Transverse colon (tissue), 4 donors: ENCODE data around the gene PKMYT1. TPM values are rescaled to one million over a fixed set of nuclear protein-coding genes. Genes with fewer than 3 reads are reported as not detected.

Experiments
- DNase-seq: peaks from one replicate; pipeline ENCODE4 v3.0.0-alpha.2; 2019
- H3K27ac ChIP-seq, 4 donors: fragments of 200-600 bp; sonication (generic); 2 replicates each; pipeline ENCODE4 v1.5.1; 2016 to 2018; ENCODE audit warnings: inconsistent platforms in 4 of 4
- H3K27me3 ChIP-seq: fragments of 200-600 bp; sonication (generic); 2 replicates; pipeline ENCODE4 v1.5.1; 2017; ENCODE audit warnings: inconsistent platforms
- H3K36me3 ChIP-seq, 4 donors: fragments of 200-600 bp; sonication (generic); 2 replicates each; pipeline ENCODE4 v1.5.1; 2017 to 2019; ENCODE audit warnings: inconsistent platforms in 4 of 4
- H3K4me1 ChIP-seq, 4 donors: fragments of 200-600 bp; sonication (generic); 2 replicates each; pipeline ENCODE4 v1.5.1; 2017 to 2020; ENCODE audit warnings: inconsistent platforms in 4 of 4
- H3K4me3 ChIP-seq, 4 donors: fragments of 200-600 bp; sonication (generic); 1 replicate in 1 of 4; 2 replicates in 3 of 4; pipeline versions ENCODE4 v1.5.1 to v1.6.1; 2017 to 2019; ENCODE audit warnings: inconsistent platforms in 4 of 4
- H3K9me3 ChIP-seq, 2 donors: fragments of 200-600 bp; sonication (generic); 2 replicates each; pipeline ENCODE4 v1.5.1; 2017 to 2019; ENCODE audit warnings: inconsistent platforms in 2 of 2
- EP300 ChIP-seq: sonication (generic); formaldehyde crosslinking; IDR thresholded peaks from one replicate; pipeline ENCODE4 v1.6.1; 2017; ENCODE audit warnings: antibody characterized with exemption, low read depth
- POLR2A ChIP-seq: fragments of 450-650 bp; IDR thresholded peaks from one replicate; pipeline ENCODE4 v1.6.1; 2016; ENCODE audit warnings: antibody characterized with exemption, mild to moderate bottlenecking, moderate library complexity
- POLR2AphosphoS5 ChIP-seq, 3 donors: sonication (generic); formaldehyde crosslinking; IDR thresholded peaks; one replicate each; pipeline ENCODE4 v1.6.1; 2016; ENCODE audit warnings: antibody characterized with exemption in 3 of 3
- WGBS, 2 donors: methylation state at CpG; one replicate each; pipeline ENCODE4 v1.1.5; 2018; ENCODE audit warnings: low coverage in 1 of 2; 5-methylcytosine and 5-hydroxymethylcytosine counted together
- in situ Hi-C, 4 donors: fragments of 200-750 bp; cut with MboI; loops; one replicate each; pipeline versions ENCODE4 v1.15.0 to v1.15.1; 2017; ENCODE audit warnings: low sequenced_read_pairs in 3 of 4, low pct_ligation_motif_present in 1 of 4, low pct_unique_long_range_greater_than_20kb in 1 of 4
- intact Hi-C: fragments of 100-400 bp; cut with DNase I; formaldehyde crosslinking; loops from one replicate; pipeline ENCODE4 v1.15.1; 2023; ENCODE audit warnings: low total_unique reads
- total RNA-seq, 4 donors: library from RNA; depleted of rRNA; stranded (reverse); fragments of >200 nt; gene quantifications; one replicate each; pipeline ENCODE4 v1.1.0, GENCODE V29; 2016
- TF ChIP-seq, protein P1 (sequence below), 5 experiments: fragments of 200-600 bp in 3 of 5; fragments of 450-650 bp in 2 of 5; sonication (generic) in 3 of 5; IDR thresholded peaks; 1 replicate in 2 of 5; 2 replicates in 3 of 5; pipeline ENCODE4 v1.5.1; 2016 to 2017; ENCODE audit warnings: antibody characterized with exemption in 5 of 5, inconsistent platforms in 3 of 5, mild to moderate bottlenecking in 2 of 5, moderate library complexity in 1 of 5

Gene PKMYT1
- total RNA-seq, 4 donors from 2014 or later = 0.55 to 3.6 (median 3.0) TPM; not detected in 1

- in situ Hi-C loops (no loop called here), intact Hi-C loops (no loop called here)
- Histone ChIP-seq H3K4me1 (peaks cover 22 to 38% (median 38%) of the 10 kb centered on the region in 4 donors), H3K36me3 (no peaks in the 10 kb centered on the region), H3K27ac (no peak overlapping the region), H3K9me3 (no peaks in the 10 kb centered on the region), H3K4me3 (no peak overlapping the region), H3K27me3 (peaks cover 91% of the 10 kb centered on the region)
- no peak for DNase-seq
- 14% methylated on average over 23 of the region's 28 CpGs; no CpG with 5 or more reads in 1 of the 2 donors for WGBS, 2 donors
- TF ChIP-seq EP300 (no peak), POLR2A (no peak), POLR2AphosphoS5 (IDR thresholded peaks at IDR 0.05) (no peak)
- TF ChIP-seq, protein P1, sequence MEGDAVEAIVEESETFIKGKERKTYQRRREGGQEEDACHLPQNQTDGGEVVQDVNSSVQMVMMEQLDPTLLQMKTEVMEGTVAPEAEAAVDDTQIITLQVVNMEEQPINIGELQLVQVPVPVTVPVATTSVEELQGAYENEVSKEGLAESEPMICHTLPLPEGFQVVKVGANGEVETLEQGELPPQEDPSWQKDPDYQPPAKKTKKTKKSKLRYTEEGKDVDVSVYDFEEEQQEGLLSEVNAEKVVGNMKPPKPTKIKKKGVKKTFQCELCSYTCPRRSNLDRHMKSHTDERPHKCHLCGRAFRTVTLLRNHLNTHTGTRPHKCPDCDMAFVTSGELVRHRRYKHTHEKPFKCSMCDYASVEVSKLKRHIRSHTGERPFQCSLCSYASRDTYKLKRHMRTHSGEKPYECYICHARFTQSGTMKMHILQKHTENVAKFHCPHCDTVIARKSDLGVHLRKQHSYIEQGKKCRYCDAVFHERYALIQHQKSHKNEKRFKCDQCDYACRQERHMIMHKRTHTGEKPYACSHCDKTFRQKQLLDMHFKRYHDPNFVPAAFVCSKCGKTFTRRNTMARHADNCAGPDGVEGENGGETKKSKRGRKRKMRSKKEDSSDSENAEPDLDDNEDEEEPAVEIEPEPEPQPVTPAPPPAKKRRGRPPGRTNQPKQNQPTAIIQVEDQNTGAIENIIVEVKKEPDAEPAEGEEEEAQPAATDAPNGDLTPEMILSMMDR (IDR thresholded peaks at IDR 0.05) = no peak
Measured at GRCh38 chr16:2962334-2963073, 17.7 kb downstream of the PKMYT1 start.

GRCh38 chr16:2960183-2961010 is 19.8 kb downstream of the PKMYT1 start:
- no peaks in the 10 kb centered on the region for H3K9me3 ChIP-seq
- H3K27me3 ChIP-seq = peaks cover 91% of the 10 kb centered on the region
- H3K4me3 ChIP-seq = no peak overlapping the region
- H3K27ac ChIP-seq = no peak overlapping the region
- WGBS, 2 donors = 0 to 68% methylated on average over 1 to 16 of the region's 17 CpGs
- peaks cover 22 to 34% (median 33%) of the 10 kb centered on the region in 4 donors for H3K4me1 ChIP-seq
- in situ Hi-C loops (no loop called here), intact Hi-C loops (no loop called here)
- DNase-seq = peak; percentile 20
- H3K36me3 ChIP-seq = no peaks in the 10 kb centered on the region
- TF ChIP-seq EP300 (no peak), POLR2A (no peak), POLR2AphosphoS5 (IDR thresholded peaks at IDR 0.05) (no peak)
- TF ChIP-seq, protein P1 (IDR thresholded peaks at IDR 0.05) = no peak

GRCh38 chr16:2959206-2959605 is 21.0 kb downstream of the PKMYT1 start:
- Histone ChIP-seq H3K36me3 (no peaks in the 10 kb centered on the region), H3K4me3 (no peak overlapping the region), H3K9me3 (no peaks in the 10 kb centered on the region), H3K4me1 (peaks cover 12 to 23% (median 21%) of the 10 kb centered on the region in 4 donors), H3K27ac (no peak overlapping the region), H3K27me3 (peaks cover 91% of the 10 kb centered on the region)
- intact Hi-C loops = no loop called here
- in situ Hi-C loops = no loop called here
- TF ChIP-seq POLR2A (no peak), POLR2AphosphoS5 (IDR thresholded peaks at IDR 0.05) (no peak)
- WGBS, 2 donors = 8 to 38% methylated on average over 5 to 10 of the region's 10 CpGs
- DNase-seq = peak; percentile 8

DNA sequence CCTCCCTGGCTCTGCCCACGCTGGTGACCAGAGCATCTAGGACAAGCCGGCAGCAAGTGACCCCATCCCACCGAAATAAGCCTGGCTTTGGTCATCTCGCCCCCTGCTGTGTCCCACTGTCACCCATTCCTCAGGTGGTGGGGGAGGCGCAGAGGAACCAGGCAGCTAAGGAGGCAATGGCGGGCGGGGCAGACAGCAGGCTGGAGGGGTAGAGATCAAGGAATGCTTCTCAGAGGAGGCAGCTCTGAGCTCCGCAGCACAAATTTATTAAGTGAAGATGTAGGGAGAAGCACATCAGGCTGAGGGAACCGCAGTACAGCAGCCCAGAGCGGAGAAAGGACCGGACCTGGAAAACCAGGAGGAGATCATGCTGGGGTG is 23.7 kb downstream of the PKMYT1 start:
- Histone ChIP-seq H3K4me1 (peaks cover 0 to 11% (median 7%) of the 10 kb centered on the region in 4 donors), H3K27ac (no peak overlapping the region), H3K27me3 (peaks cover 69% of the 10 kb centered on the region), H3K4me3 (no peak overlapping the region), H3K36me3 (no peaks in the 10 kb centered on the region), H3K9me3 (no peaks in the 10 kb centered on the region)
- TF ChIP-seq POLR2AphosphoS5 (IDR thresholded peaks at IDR 0.05) (no peak), EP300 (no peak), POLR2A (no peak)
- TF ChIP-seq, protein P1 (IDR thresholded peaks at IDR 0.05) = no peak
- no peak for DNase-seq
- in situ Hi-C loops (no loop called here), intact Hi-C loops (no loop called here)
- 84 to 86% methylated on average over 3 to 11 of the region's 11 CpGs for WGBS, 2 donors
